ENCODE measurements around the gene IGF2BP1.
"Not testable (repeated sequence)": the region's sequence is repeated elsewhere in the genome, so short reads cannot be mapped to it uniquely, and the experiment has no call there.

The IGF2BP1 gene

DNA sequence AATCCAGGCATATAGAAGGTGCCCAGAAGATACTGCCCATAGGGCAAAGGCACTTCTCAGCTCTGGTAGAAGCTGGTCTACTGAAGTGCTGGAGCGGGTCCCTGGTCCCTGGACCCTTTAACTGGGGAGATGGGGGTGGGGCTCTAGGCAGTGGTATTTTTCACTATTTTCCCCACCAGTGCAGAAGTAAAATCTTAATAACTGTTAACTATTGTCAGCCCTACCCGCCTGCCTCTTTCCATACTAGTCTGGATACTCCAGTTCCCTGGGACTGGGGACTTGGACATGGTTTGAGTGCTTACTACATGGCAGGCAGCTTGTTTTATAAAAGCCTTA, 24.6 kb downstream of the IGF2BP1 start:
- no peak for DNase-seq

- no peak for DNase-seq
Observed at GRCh38 chr17:49022391-49022941, 25.3 kb downstream of the IGF2BP1 start.

GRCh38 chr17:49024523-49024922, 27.3 kb downstream of the IGF2BP1 start:
- DNase-seq: no peak

DNA sequence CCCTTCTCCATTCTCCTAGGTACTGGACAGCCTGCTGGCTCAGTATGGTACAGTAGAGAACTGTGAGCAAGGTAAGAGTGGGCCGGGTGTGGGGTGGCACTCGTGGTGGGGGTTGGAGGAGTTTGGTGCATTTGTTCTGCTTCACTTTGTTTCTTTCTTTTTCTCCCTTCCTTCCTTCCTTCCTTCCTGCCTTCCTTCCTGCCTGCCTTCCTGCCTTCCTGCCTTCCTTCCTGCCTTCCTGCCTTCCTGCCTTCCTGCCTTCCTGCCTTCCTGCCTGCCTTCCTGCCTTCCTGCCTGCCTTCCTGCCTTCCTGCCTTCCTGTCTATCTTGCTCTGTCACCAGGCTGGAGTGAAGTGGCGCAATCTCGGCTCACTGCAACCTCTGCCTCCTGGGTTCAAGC, 29.3 kb downstream of the IGF2BP1 start:
- not testable (repeated sequence) for DNase-seq

- no peak for DNase-seq
Observed at GRCh38 chr17:49028271-49028670, 31.1 kb downstream of the IGF2BP1 start.

GRCh38 chr17:49029801-49030200, 32.6 kb downstream of the IGF2BP1 start:
- no peak for DNase-seq

GRCh38 chr17:49031965-49032928, 35.1 kb downstream of the IGF2BP1 start:
- DNase-seq: peak; percentile 69

DNA sequence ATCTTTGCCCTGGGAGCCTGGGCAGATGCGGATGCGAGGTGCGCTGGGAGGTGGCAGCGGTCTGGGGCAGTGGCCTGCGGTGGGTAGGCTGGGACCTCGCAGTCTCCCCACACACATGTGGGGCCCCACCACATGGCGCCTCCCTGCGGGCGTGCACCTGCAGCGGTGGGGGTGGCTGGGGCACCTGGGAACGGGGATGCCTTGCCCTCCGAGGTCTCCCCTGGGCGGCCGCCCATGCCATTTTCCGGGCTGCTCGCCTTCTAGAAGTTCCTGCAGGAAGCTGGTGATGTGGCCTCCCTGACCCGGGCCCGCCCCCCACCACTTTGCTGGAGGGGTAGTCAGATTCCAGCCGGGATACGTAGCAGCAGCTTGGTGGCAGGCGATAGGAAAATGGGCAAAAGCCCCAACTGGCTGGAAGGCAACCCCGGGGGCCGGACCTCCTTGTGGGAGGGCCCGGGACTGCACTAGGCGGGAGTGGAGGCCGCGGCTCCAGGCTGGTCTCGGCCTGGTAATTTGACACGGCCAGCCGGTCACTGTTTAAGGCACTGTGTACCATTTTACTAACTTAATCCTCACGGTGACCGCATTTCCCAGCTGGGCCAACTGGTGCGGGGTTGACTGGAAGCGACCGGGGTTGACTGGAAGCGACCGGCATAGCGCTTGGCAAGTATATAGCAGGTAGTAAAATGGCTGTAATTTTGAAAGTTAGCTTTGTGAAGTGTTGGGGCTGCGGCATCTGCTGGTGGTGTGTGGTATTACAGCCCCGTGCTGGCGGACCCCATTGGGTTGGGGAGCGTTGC, 38.5 kb downstream of the IGF2BP1 start:
- DNase-seq: no peak

GRCh38 chr17:49036270-49036626, 39.1 kb downstream of the IGF2BP1 start:
- no peak for DNase-seq

DNA sequence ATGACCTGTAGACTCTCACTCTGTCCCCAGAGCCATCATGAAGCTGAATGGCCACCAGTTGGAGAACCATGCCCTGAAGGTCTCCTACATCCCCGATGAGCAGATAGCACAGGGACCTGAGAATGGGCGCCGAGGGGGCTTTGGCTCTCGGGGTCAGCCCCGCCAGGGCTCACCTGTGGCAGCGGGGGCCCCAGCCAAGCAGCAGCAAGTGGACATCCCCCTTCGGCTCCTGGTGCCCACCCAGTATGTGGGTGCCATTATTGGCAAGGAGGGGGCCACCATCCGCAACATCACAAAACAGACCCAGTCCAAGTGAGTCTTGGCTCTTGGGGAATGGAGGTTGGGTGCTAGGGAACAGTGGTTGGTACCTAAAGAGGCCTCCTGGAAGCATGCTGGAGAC, 41.0 kb downstream of the IGF2BP1 start:
- no peak for DNase-seq

GRCh38 chr17:49038544-49038943, 41.4 kb downstream of the IGF2BP1 start:
- DNase-seq: no peak

DNA sequence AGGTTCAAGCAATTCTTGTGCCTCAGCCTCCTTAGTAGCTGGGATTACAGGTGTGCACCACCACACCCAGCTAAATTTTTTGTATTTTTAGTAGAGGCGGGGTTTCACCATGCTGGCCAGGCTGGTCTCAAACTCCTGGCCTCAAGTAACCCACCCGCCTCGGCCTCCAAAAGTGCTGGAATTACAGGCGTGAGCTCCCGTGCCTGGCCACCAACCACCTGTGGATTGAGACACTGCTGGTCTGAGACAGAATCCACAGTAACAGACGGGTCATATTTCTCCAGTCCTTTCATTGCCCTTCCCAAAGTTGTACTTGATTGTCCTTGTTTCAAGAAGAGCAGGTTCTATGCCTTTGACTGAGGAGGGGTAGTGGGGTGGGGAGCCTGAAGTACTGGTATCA, 42.3 kb downstream of the IGF2BP1 start:
- DNase-seq: not testable (repeated sequence)

DNA sequence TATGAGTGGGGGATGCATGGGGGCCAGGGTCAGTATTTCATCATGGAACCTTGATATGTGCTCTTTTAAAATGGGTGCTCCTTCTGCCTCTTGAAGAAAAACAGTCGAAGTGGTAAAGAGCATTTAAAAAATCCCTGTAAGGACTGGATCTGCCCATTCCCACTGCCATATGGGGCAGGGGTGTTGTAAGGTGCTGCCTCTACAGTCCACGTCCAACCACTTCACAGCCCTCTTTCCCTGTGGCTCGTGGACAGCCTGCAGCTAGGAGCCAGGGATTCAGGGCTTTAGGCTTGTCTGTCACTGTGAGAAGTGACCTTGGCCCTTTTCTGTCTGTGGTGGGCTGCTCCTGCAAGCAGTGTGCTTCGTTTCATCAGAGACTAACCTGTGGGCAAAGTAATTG, 44.3 kb downstream of the IGF2BP1 start:
- no peak for DNase-seq

DNA sequence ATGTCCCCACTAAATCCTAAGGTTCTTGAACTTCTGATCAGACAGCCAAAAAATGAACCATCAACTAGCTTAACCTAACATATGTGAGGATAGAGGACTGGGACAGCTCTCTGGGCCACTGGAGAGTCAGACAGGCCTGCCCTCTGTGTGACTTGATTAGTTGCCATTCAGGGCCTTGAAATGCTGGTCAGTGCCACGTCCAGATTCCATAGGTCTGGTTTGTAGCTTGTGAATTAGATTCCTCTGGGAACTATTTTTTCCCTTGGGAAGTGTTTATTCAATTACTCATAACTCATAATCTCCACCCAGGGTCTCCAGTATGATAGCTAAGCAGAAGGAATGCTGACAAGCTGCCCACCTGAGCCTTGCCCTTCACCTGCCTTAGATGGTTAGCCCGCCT, 48.2 kb downstream of the IGF2BP1 start:
- DNase-seq: no peak

DNA sequence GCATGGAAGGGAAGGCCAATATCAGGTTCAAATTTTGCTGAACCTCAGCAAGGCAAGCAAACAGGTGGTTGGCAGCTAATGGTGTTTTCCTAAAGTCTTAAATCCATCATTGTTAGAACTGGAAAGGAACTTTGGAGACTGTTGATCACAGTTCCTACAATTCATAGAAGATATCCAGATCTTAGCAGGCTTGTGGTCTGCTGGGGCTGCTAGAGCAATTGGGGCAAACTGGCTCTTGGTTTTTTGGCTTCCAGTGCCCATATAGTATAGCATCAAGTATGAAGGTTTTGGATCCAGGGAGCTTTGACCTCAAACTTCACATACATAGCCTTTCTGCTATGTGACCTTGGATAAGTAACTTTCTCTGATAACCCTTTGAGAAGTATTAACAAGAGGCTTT, 49.7 kb downstream of the IGF2BP1 start:
- no peak for DNase-seq

GRCh38 chr17:49049265-49049664, 52.1 kb downstream of the IGF2BP1 start:
- DNase-seq: no peak

DNA sequence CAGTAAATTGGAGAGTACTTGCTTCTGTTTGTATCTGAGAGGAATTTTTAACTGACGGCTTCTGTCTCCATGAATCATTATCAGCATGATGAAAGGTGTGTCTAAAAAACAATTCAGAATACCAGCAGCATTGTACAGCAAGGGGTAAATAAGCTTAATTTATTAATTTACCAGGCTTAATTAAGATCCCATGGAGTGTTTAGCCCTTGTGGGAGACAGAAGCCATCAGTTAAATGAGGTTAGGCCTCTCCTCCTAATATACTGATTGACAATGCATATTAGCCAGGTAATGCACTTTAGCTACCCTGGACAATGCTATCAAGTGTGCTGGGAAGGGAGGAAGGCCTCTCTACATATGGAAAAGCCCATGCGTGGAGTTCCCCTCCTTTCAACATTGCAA, 53.4 kb downstream of the IGF2BP1 start:
- DNase-seq: no peak

GRCh38 chr17:49051269-49051668, 54.1 kb downstream of the IGF2BP1 start:
- no peak for DNase-seq

GRCh38 chr17:49053171-49053829, 56.1 kb downstream of the IGF2BP1 start:
- no peak for DNase-seq

DNA sequence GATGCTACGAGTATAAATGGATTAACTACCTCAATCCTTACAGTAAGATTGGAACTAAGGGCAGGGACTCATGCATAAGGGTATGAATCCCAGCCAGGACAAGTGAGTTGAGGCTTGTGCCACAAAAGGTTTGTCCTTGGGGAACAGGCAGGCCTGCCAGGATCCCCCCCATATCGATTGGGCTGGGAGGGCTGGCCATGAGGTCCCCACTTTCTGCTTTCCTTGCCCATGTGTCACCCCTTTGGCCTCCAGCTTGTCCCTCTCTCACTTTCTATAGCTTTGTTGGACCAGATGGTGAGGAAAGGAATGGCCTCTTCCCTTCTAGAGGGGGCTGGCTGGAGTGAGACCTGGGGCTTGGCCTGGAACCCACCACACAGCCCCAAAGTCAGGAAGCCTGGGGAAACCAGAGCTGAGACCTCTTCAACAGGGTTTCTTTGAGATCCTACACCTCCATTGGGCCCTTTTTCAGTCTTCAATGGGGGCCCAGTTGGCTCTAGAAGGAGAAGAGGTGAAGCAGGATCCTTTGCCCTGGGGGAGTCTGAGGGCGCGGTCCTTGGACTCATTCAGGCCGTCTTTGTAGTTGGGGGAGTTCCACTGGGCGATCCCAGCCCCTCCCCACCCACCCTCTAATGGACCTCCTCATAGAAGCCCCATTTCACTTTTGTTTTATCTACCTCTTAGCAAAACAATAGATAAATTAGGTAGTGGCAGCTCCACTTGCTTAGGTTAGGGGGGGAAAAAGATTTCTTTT, 57.3 kb downstream of the IGF2BP1 start:
- no peak for DNase-seq

GRCh38 chr17:49055181-49055927, 58.2 kb downstream of the IGF2BP1 start:
- no peak for DNase-seq

GRCh38 chr17:49061524-49061943, 64.3 kb downstream of the IGF2BP1 start:
- no peak for DNase-seq

Data from inflammatory macrophage treated with lipopolysaccharide for 4 hours (primary cell).